Mesodermal cell (in vitro differentiated cells): ENCODE measurements around the gene ATP4A.

Source experiments
- H3K27ac ChIP-seq: 2 replicates; pipeline ENCODE4 v1.7.0; 2013; ENCODE audit warnings: mild to moderate bottlenecking, low read depth, low read length, moderate library complexity; ENCODE audit not compliant: severe bottlenecking
- H3K36me3 ChIP-seq: 2 replicates; pipeline ENCODE4 v1.7.1; 2013; ENCODE audit warnings: mild to moderate bottlenecking, low read length, moderate library complexity; ENCODE audit not compliant: control insufficient read depth, insufficient read depth
- H3K4me1 ChIP-seq: one replicate; pipeline ENCODE4 v1.7.1; 2013; ENCODE audit warnings: mild to moderate bottlenecking, low read length; ENCODE audit not compliant: insufficient read depth, control insufficient read depth, poor library complexity, severe bottlenecking
- H3K4me3 ChIP-seq: 2 replicates; pipeline ENCODE4 v1.7.0; 2013; ENCODE audit warnings: low read length, control low read depth, mild to moderate bottlenecking; ENCODE audit not compliant: insufficient read depth, poor library complexity, severe bottlenecking; ENCODE audit errors: extremely low read depth
- H3K9me3 ChIP-seq: 2 replicates; pipeline ENCODE4 v1.7.1; 2013; ENCODE audit warnings: mild to moderate bottlenecking, low read length, moderate library complexity; ENCODE audit not compliant: control insufficient read depth
- WGBS, 2 experiments: methylation state at CpG; one replicate each; pipeline ENCODE4 v1.1.5; 2013; ENCODE audit warnings: missing lambda C conversion rate in 2 of 2; ENCODE audit not compliant: insufficient coverage in 2 of 2; 5-methylcytosine and 5-hydroxymethylcytosine counted together

Gene ATP4A

DNA sequence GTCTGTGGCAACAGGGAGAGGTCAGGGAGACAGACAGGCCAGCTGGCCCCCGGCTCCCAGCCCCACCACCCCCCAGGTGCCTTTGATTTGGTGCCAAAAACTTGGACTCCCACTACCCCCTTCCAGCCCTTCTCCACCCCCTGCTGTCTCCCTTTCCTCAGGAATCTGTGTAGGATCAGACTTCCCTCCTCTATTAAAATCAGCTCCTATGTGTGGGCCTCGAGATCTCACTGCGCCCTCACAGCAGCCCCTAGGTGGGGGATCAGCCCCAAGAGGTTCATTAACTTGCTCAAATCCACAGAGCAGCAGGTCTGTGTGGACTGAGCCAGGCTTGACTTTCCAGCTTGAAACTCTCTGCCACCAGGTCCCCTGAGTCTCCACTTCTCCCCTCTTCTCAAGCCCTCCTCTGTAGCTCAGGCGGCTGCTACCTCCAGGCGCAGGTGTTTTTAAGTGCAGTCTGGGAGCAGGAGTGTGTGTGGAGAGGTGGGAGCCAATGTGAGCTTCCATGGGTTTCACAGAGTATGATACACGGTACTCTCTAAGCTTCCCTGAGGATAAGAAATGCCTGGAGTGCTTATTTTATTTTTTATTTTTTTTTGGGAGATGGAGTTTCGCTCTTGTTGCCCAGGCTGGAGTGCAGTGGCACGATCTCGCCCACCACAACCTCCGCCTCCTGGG, 28.5 kb downstream of the ATP4A start:
- no peaks in the 10 kb centered on the region for H3K4me1 ChIP-seq
- H3K27ac ChIP-seq: no peak overlapping the region
- H3K9me3 ChIP-seq: no peaks in the 10 kb centered on the region
- no peak overlapping the region for H3K4me3 ChIP-seq
- whole genome bisulfite sequencing, 2 experiments: 85 to 94% methylated on average over 5 to 8 of the region's 10 CpGs
- no peaks in the 10 kb centered on the region for H3K36me3 ChIP-seq

DNA sequence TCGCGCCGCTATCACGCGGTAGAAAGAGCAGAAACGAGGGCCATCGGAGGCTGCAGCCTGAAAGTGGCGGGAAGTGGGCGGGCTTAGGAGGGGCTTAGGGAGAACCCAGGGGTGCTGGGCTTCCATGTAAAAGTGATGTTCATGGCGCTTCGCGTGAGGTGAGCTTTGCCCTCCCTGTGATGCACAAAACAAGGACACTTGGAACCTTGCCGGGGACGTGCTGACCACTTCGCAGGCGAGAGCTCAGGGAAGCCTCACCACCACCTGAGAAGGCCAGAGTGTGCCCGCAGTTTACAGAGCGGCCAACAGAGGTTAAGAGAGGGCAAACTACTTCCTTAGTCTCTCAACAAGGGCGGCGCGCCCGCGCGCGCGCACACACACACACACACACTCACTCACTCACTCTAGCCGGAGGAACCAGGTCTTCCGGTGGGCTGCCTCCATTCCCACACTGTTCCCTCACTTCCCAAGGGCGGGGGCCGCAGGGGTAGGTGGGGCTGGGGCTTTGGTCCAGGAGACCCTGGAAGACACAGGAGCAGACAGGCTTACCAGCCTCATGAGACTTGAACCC, 29.6 kb downstream of the ATP4A start:
- WGBS, 2 experiments: 85 to 86% methylated on average over 18 to 26 of the region's 30 CpGs
- no peaks in the 10 kb centered on the region for H3K4me1 ChIP-seq
- no peaks in the 10 kb centered on the region for H3K9me3 ChIP-seq
- no peak overlapping the region for H3K27ac ChIP-seq
- no peak overlapping the region for H3K4me3 ChIP-seq
- H3K36me3 ChIP-seq: no peaks in the 10 kb centered on the region

DNA sequence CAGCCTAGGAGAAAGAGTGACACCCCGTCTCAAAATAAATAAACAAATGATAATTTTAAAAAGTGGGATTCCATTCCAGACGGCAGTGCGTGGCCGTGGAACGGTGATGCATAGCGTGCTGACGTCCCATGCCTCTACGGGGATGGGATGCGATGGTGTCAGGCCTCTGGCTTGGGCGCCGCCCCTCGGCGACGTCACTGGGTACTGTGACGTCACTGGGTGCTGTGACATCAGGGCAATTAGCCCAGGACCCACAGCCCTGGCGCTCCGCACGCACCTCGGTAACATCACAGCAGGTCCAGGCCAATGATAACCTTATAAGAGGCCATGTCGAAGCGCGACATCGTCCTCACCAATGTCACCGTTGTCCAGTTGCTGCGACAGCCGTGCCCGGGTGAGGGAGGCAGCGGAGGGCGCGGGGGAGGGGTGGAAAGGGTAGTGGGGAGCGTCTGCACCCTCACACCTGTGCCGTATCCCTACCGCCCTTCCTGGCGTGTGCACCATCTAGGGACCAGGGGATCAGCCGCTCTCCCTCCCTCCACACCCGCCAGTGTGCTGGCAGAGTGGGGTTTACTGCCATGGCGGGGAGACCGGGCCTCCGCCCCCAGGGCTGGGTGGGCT, 30.1 kb downstream of the ATP4A start, which contains the start of gene GAPDHS:
Gene GAPDHS, plus strand, starts transcription at position 256 of the 621 bp plus-strand sequence. Its CDS starts 72 bp downstream, at position 328.
- H3K36me3 ChIP-seq: no peaks in the 10 kb centered on the region
- H3K4me1 ChIP-seq: no peaks in the 10 kb centered on the region
- WGBS, 2 experiments: 89 to 95% methylated on average over 27 to 32 of the region's 39 CpGs
- H3K27ac ChIP-seq: no peak within 1 kb of the TSS
- no peaks in the 10 kb centered on the region for H3K9me3 ChIP-seq
- no peak within 1 kb of the TSS for H3K4me3 ChIP-seq

DNA sequence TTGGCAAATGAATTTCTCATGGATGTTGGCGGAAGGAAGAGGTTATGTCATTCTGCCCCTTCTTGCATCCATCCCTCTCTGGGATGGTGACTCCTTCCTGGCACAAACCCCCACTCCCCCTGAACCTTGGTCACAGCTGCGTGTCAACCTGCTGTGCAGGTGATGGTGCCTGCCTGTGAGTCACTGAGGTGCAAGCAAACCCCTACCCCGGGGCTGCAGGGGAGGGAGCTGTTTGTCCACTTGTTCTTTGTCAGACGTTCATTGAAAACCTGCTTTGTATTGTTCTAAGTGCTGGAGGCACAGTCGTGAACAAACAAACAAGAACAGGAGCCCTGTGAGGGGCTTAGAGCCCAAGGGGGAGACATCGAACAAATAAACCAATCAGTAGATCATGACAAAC, 32.2 kb downstream of the ATP4A start:
- Histone ChIP-seq H3K27ac (no peak overlapping the region), H3K4me3 (no peak overlapping the region), H3K4me1 (no peaks in the 10 kb centered on the region), H3K9me3 (no peaks in the 10 kb centered on the region), H3K36me3 (no peaks in the 10 kb centered on the region)
- WGBS, 2 experiments: 32 to 57% methylated on average over 3 to 5 of the region's 6 CpGs

DNA sequence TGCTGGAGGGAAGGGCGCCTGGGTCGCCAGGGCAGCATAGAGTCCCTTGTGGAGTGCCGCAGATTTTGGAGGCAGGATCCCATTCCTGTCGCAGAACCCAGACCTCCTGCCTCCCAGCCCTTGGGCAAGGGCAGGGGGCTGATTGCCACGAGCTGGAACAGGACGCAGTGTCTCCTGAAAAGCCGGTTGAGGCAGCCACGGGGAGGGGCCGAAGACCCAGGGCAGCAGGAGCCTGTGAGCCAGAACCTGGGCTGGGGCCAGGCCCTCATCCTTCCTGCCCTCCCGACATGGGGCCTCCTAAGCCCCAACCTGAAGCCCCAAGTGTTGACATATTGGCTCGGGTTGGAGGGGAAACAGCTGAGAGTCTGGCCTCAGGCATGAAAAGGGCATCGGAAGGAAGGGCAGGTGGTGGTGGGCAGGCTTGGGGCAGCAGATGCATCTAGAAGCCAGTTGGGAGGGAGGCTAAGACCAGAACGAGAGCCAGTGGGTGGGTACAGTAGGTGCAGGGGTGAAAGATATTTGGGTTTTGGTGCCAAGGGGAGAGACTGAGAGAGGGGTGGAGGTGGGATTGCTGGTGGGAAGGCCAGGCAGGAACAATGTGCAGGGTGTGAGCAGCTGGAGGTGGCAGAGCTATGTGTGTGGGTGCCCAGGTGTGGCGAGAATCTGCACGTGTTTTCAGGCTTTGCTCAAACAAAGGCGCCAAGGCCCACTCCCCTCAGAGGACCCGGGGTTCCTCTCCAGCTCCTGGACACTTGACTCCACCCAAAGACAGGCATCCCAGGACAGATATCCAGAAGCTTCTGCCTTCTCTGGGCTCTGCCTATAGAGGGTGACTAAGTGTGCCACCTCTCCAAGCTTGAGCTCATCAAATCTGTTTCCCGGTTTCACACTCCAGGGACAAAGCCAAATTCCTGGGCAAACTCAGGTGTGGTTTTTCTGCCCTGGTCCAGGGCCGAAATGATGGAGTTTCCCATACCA, 33.9 kb downstream of the ATP4A start:
- H3K4me1 ChIP-seq: no peaks in the 10 kb centered on the region
- H3K27ac ChIP-seq: no peak overlapping the region
- no peaks in the 10 kb centered on the region for H3K36me3 ChIP-seq
- H3K4me3 ChIP-seq: no peak overlapping the region
- WGBS, 2 experiments: 81 to 89% methylated on average over 16 to 18 of the region's 19 CpGs
- no peaks in the 10 kb centered on the region for H3K9me3 ChIP-seq

DNA sequence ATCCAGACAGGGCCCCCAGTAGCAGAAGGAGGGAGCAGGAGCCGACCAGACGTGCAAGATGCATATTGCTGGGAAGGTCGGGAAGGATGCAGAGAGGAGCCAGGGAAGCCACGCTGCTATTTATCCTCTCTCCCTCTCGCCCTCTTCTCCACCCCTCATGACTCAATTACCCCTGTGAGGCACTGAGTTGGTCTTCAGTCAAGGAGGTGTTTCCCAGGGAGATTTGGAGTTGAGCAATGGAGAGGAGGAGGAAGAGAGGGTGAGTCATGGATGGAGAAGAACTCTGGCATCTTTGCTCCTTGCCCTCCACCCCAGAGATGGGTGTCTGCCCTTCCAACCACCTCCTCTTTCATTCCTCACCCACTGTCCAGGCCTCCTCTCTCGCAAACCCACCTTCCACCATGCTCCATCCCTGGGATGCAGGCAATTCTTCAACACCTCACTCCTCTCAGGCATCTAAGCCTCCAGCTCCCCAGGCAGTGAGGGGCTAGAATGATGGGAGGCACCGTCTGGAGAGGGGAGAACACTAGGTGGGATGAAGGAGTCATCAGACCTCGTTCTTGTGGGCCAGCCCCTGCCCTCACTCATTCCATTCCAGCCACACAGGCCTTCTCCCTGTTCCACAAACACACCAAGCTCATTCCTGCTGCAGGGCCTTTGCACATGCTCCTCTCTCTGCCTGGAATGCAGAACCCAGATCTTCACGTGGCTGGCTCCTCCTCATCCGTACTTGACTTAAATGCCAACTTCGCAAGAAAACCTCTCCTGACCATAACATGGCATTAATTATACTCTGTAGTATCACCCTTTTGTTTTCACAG, 35.0 kb downstream of the ATP4A start, which contains the start of gene SBSN:
Gene SBSN, minus strand, starts transcription at position 94 of the 821 bp plus-strand sequence. Its CDS starts 30 bp downstream, at position 64.
- Histone ChIP-seq H3K27ac (no peak within 1 kb of the TSS), H3K4me3 (no peak within 1 kb of the TSS), H3K36me3 (no peaks in the 10 kb centered on the region), H3K4me1 (no peaks in the 10 kb centered on the region), H3K9me3 (no peaks in the 10 kb centered on the region)
- WGBS, 2 experiments: 76 to 81% methylated on average over 3 to 4 of the region's 11 CpGs

DNA sequence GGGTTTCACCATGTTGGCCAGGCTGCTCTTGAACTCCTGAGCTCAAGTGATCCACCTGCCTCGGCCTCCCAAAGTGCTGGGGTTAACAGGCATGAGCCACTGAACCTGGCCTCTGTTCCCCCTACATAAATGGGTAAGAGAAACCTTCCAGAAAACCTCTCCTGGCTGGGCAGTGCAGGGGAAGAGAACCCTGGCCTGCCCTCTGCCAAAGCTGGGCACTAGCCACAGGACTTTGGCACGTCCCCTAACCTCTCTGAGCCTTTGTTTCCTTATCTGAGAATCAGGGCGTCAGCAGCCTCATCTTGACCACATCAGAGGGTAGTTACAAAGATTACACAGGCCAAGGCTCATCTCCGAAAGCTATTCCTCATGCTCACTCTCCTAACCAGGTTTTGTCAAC, 37.6 kb downstream of the ATP4A start:
- no peaks in the 10 kb centered on the region for H3K9me3 ChIP-seq
- H3K36me3 ChIP-seq: no peaks in the 10 kb centered on the region
- no peaks in the 10 kb centered on the region for H3K4me1 ChIP-seq
- no peak overlapping the region for H3K27ac ChIP-seq
- 82 to 87% methylated on average over 3 to 4 of the region's 4 CpGs for WGBS, 2 experiments
- no peak overlapping the region for H3K4me3 ChIP-seq

DNA sequence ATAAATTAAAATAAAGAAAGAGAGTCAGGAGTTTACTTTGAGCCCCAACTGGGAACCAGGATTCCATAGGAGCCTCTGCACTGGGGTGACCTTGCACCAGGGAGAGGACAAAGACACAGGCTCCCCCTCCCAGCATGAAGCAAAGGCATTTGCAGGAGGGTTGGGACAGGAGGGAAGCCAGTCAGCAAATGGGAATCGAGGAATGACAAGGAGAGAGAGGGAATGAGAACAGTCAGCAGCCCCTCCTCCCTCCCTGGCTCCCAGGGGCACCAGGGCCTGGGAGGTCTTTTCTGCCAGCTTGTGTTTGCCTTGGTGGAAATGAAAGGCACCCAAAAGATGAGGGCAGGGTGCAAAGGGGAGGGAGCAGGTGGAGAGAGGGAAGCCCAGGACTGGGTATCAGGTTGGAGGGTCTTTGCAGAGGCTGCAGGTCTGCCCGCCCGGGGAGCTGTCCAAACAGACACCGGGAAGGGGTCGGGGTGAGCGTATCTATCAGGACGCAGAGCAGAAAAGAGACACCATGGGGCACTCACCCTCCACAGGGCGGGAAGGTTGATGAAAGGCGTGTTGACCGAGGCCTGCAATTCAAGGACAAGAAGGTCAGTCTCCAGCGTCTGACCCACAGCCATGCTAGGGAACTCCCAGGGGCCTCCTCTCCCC, 39.1 kb downstream of the ATP4A start:
- H3K9me3 ChIP-seq: no peaks in the 10 kb centered on the region
- peaks cover under 1% of the 10 kb centered on the region for H3K4me1 ChIP-seq
- no peak overlapping the region for H3K4me3 ChIP-seq
- no peaks in the 10 kb centered on the region for H3K36me3 ChIP-seq
- no peak overlapping the region for H3K27ac ChIP-seq
- 0 to 42% methylated on average over 1 to 10 of the region's 11 CpGs for WGBS, 2 experiments

DNA sequence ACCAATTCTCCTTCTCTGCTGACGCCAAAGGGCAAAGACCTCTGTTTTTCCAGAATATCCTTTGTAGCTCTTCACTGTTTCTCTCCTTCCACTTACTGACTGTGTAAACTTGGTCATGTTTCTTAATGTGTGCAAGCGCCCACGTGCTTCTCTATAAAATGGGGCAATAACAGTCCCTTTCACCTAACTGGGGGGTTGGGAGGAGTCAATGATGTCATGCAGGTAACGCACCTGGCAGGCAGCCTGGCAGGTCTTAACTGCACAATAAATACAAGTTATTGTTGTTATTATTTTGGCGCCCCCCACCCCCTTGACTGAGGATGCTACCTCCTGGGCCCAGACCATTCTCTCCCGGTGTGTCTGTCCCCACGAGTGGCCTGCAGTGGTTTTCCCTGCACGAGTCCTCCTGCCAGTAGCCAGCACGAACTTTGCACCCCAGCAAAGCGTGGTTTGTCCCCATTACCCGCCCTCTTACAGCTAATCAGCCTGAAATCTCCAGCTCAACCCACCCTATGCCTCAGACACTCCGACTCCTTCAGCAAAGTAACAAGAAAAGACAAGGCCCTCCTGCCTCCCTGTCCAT, 40.6 kb downstream of the ATP4A start:
- Histone ChIP-seq H3K27ac (no peak overlapping the region), H3K36me3 (no peaks in the 10 kb centered on the region), H3K4me1 (peaks cover 14% of the 10 kb centered on the region), H3K9me3 (no peaks in the 10 kb centered on the region), H3K4me3 (no peak overlapping the region)
- WGBS, 2 experiments: 90 to 92% methylated on average over 7 to 8 of the region's 12 CpGs
